Activated naive CD8-positive, alpha-beta T cell treated with anti-CD3 and anti-CD28 coated beads for 36 hours (primary cell): ENCODE data around the gene MYORG. TPM values are rescaled to one million over a fixed set of nuclear protein-coding genes. Genes with fewer than 3 reads are reported as not detected.

Experiments
- DNase-seq: peaks from one replicate; pipeline ENCODE4 v3.0.0; 2021
- H3K27ac Mint-ChIP-seq: one replicate; pipeline ENCODE4 v1.8.0; 2022; ENCODE audit warnings: mild to moderate bottlenecking, moderate library complexity, mixed read lengths
- H3K27me3 Mint-ChIP-seq: one replicate; pipeline ENCODE4 v1.8.0; 2022; ENCODE audit warnings: mild to moderate bottlenecking, mixed read lengths
- H3K36me3 Mint-ChIP-seq: one replicate; pipeline ENCODE4 v1.8.0; 2021; ENCODE audit warnings: mild to moderate bottlenecking, mixed read lengths
- H3K4me1 Mint-ChIP-seq: one replicate; pipeline ENCODE4 v1.8.0; 2021; ENCODE audit warnings: mixed read lengths
- H3K4me3 Mint-ChIP-seq: one replicate; pipeline ENCODE4 v1.8.0; 2022; ENCODE audit warnings: mild to moderate bottlenecking, moderate library complexity, mixed read lengths
- H3K9me3 Mint-ChIP-seq: one replicate; pipeline ENCODE4 v1.8.0; 2022; ENCODE audit warnings: mixed read lengths
- total RNA-seq, 2 experiments: library from RNA; stranded (reverse); gene quantifications; one replicate each; pipeline ENCODE4 v1.2.3, GENCODE V29; 2021

Gene MYORG
- total RNA-seq, 2 experiments from 2014 or later = 3.6 to 4.4 TPM

- Mint-ChIP-seq H3K4me1 (peaks cover 10% of the 10 kb centered on the region), H3K36me3 (peaks cover 18% of the 10 kb centered on the region), H3K4me3 (no peak overlapping the region), H3K9me3 (no peaks in the 10 kb centered on the region), H3K27ac (no peak overlapping the region), H3K27me3 (no peaks in the 10 kb centered on the region)
- DNase-seq = no peak
Observed at GRCh38 chr9:34337403-34337802, 39.3 kb downstream of the MYORG start.

GRCh38 chr9:34335376-34335775, 41.3 kb downstream of the MYORG start:
- DNase-seq = no peak
- Mint-ChIP-seq H3K27me3 (no peaks in the 10 kb centered on the region), H3K36me3 (peaks cover 13% of the 10 kb centered on the region), H3K4me1 (peaks cover 23% of the 10 kb centered on the region), H3K4me3 (no peak overlapping the region), H3K9me3 (no peaks in the 10 kb centered on the region), H3K27ac (no peak overlapping the region)

- DNase-seq = no peak
- H3K27me3 Mint-ChIP-seq = no peaks in the 10 kb centered on the region
- H3K4me3 Mint-ChIP-seq = no peak overlapping the region
- peaks cover 9% of the 10 kb centered on the region for H3K36me3 Mint-ChIP-seq
- peaks cover 25% of the 10 kb centered on the region for H3K4me1 Mint-ChIP-seq
- no peaks in the 10 kb centered on the region for H3K9me3 Mint-ChIP-seq
- no peak overlapping the region for H3K27ac Mint-ChIP-seq
Observed at GRCh38 chr9:34334916-34335315, 41.8 kb downstream of the MYORG start.

GRCh38 chr9:34334337-34334824, 42.3 kb downstream of the MYORG start:
- H3K4me1 Mint-ChIP-seq = peaks cover 25% of the 10 kb centered on the region
- no peaks in the 10 kb centered on the region for H3K27me3 Mint-ChIP-seq
- no peak overlapping the region for H3K27ac Mint-ChIP-seq
- H3K36me3 Mint-ChIP-seq = peaks cover 14% of the 10 kb centered on the region
- no peaks in the 10 kb centered on the region for H3K9me3 Mint-ChIP-seq
- no peak overlapping the region for H3K4me3 Mint-ChIP-seq
- DNase-seq = no peak

- Mint-ChIP-seq H3K27me3 (no peaks in the 10 kb centered on the region), H3K4me3 (no peak overlapping the region), H3K9me3 (no peaks in the 10 kb centered on the region), H3K36me3 (peaks cover 12% of the 10 kb centered on the region), H3K27ac (no peak overlapping the region), H3K4me1 (peaks cover 25% of the 10 kb centered on the region)
- no peak for DNase-seq
Observed at GRCh38 chr9:34333836-34334235, 42.9 kb downstream of the MYORG start.

GRCh38 chr9:34332076-34332964, 44.4 kb downstream of the MYORG start:
- Mint-ChIP-seq H3K4me1 (peaks cover 26% of the 10 kb centered on the region), H3K9me3 (no peaks in the 10 kb centered on the region), H3K27me3 (no peaks in the 10 kb centered on the region), H3K4me3 (no peak overlapping the region), H3K27ac (no peak overlapping the region), H3K36me3 (peaks cover 6% of the 10 kb centered on the region)
- DNase-seq = no peak

GRCh38 chr9:34331196-34331595, 45.5 kb downstream of the MYORG start:
- peaks cover 29% of the 10 kb centered on the region for H3K4me1 Mint-ChIP-seq
- peak overlapping the region; percentile 6 for H3K27ac Mint-ChIP-seq
- H3K4me3 Mint-ChIP-seq = no peak overlapping the region
- no peaks in the 10 kb centered on the region for H3K27me3 Mint-ChIP-seq
- DNase-seq = no peak
- H3K36me3 Mint-ChIP-seq = peaks cover 6% of the 10 kb centered on the region
- H3K9me3 Mint-ChIP-seq = no peaks in the 10 kb centered on the region

GRCh38 chr9:34328987-34329832, 47.5 kb downstream of the MYORG start, which contains the start of the genes KIF24 and NUDT2:
Gene KIF24, minus strand, starts transcription at chr9:34329268. Its CDS starts 17,922 bp downstream, at chr9:34311346.
Gene NUDT2, plus strand, starts transcription at chr9:34329569. Its CDS starts 9,471 bp downstream, at chr9:34339040.
- peaks cover 24% of the 10 kb centered on the region for H3K4me1 Mint-ChIP-seq
- peak; percentile 97 for DNase-seq
- H3K27me3 Mint-ChIP-seq = no peaks in the 10 kb centered on the region
- no peaks in the 10 kb centered on the region for H3K9me3 Mint-ChIP-seq
- H3K27ac Mint-ChIP-seq = peak within 1 kb of the TSS; percentile 97
- H3K36me3 Mint-ChIP-seq = peaks cover 6% of the 10 kb centered on the region
- peak within 1 kb of the TSS; percentile 96 for H3K4me3 Mint-ChIP-seq

GRCh38 chr9:34328500-34328986, 48.2 kb downstream of the MYORG start:
- peaks cover 21% of the 10 kb centered on the region for H3K4me1 Mint-ChIP-seq
- H3K27ac Mint-ChIP-seq = peak overlapping the region; percentile 97
- DNase-seq = peak; percentile 7
- H3K27me3 Mint-ChIP-seq = no peaks in the 10 kb centered on the region
- H3K9me3 Mint-ChIP-seq = no peaks in the 10 kb centered on the region
- peak overlapping the region; percentile 96 for H3K4me3 Mint-ChIP-seq
- peaks cover 6% of the 10 kb centered on the region for H3K36me3 Mint-ChIP-seq

GRCh38 chr9:34326690-34327089, 50.0 kb downstream of the MYORG start:
- H3K4me1 Mint-ChIP-seq = peaks cover 15% of the 10 kb centered on the region
- H3K9me3 Mint-ChIP-seq = no peaks in the 10 kb centered on the region
- peaks cover 6% of the 10 kb centered on the region for H3K36me3 Mint-ChIP-seq
- H3K27ac Mint-ChIP-seq = no peak overlapping the region
- DNase-seq = no peak
- peak overlapping the region; percentile 23 for H3K4me3 Mint-ChIP-seq
- no peaks in the 10 kb centered on the region for H3K27me3 Mint-ChIP-seq

GRCh38 chr9:34322899-34323591, 53.7 kb downstream of the MYORG start:
- H3K4me1 Mint-ChIP-seq = peaks cover 4% of the 10 kb centered on the region

GRCh38 chr9:34321451-34321850, 55.2 kb downstream of the MYORG start:
- Mint-ChIP-seq H3K9me3 (no peaks in the 10 kb centered on the region), H3K27ac (no peak overlapping the region), H3K36me3 (no peaks in the 10 kb centered on the region), H3K27me3 (no peaks in the 10 kb centered on the region), H3K4me3 (no peak overlapping the region), H3K4me1 (no peaks in the 10 kb centered on the region)
- no peak for DNase-seq

More at GRCh38 chr9:34322899-34323591, 53.7 kb downstream of the MYORG start:
- Mint-ChIP-seq H3K27ac (no peak overlapping the region), H3K27me3 (no peaks in the 10 kb centered on the region), H3K4me3 (no peak overlapping the region), H3K36me3 (no peaks in the 10 kb centered on the region), H3K9me3 (no peaks in the 10 kb centered on the region)
- DNase-seq = no peak

- Mint-ChIP-seq H3K9me3 (no peaks in the 10 kb centered on the region), H3K27ac (no peak overlapping the region), H3K4me3 (no peak overlapping the region), H3K27me3 (no peaks in the 10 kb centered on the region), H3K36me3 (no peaks in the 10 kb centered on the region), H3K4me1 (no peaks in the 10 kb centered on the region)
- DNase-seq = no peak
Observed at GRCh38 chr9:34318163-34318790, 58.4 kb downstream of the MYORG start.

GRCh38 chr9:34317436-34317835, 59.3 kb downstream of the MYORG start:
- H3K9me3 Mint-ChIP-seq = no peaks in the 10 kb centered on the region
- no peaks in the 10 kb centered on the region for H3K27me3 Mint-ChIP-seq
- no peak overlapping the region for H3K27ac Mint-ChIP-seq
- no peak for DNase-seq
- no peak overlapping the region for H3K4me3 Mint-ChIP-seq
- no peaks in the 10 kb centered on the region for H3K36me3 Mint-ChIP-seq
- H3K4me1 Mint-ChIP-seq = peaks cover 2% of the 10 kb centered on the region
